ENCODE results near the gene SCCPDH.

DNA sequence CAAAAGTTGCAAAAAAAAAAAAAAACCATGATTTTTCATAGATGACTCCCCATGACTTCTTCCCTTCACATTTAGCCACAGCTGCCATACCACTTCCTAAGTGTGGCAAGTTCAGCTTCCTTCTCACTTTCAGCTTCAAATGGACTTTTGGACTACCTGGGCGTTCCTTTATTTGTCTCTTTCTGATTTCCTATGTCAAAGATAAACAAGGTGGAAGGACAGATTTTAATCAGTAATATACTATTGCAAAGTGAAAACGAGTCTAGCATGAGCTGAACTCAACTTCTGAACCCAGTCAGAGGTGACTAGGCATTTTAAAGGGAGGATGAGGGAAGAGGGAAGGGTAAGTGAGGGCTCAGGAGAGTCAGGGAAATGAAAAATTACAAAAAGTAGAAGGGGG is 14.4 kb upstream of the SCCPDH start:
- TF ChIP-seq POLR2A (IDR thresholded peaks at IDR 0.05; ENCODE audit: low read depth, low read length) (no peak), POLR2AphosphoS5 (IDR thresholded peaks at IDR 0.05; ENCODE audit: low read depth, low read length) (no peak), TAF1 (IDR thresholded peaks at IDR 0.05; ENCODE audit: low read depth, low read length) (no peak), PAX5 (IDR thresholded peaks at IDR 0.05; ENCODE audit: insufficient read depth, low read length, severe bottlenecking) (no peak), SPI1 (IDR thresholded peaks at IDR 0.05; ENCODE audit: low read depth, low read length) (no peak), POU2F2 (IDR thresholded peaks at IDR 0.05; ENCODE audit: low read depth, low read length) (no peak)
